ENCODE data around the gene FEN1. TPM values are rescaled to one million over a fixed set of nuclear protein-coding genes. Genes with fewer than 3 reads are reported as not detected.

FEN1 gene
- total and polyA plus RNA-seq, 2 of the 8 experiments (the other 6 are each of a cell fraction or from before 2014, with no cell fraction given), result 52.6 to 86.1 TPM

- no peak overlapping the region for H2BK20ac ChIP-seq (ENCODE audit: low read length)
Measured at GRCh38 chr11:61744181-61744580, 48.5 kb upstream of the FEN1 start.

More at GRCh38 chr11:61744181-61744580, 48.5 kb upstream of the FEN1 start:
- H3K9me3 ChIP-seq (ENCODE audit: insufficient read depth in 2 of 2, low read depth in 1 of 2, low read length in 1 of 2), result no peaks in the 10 kb centered on the region
- no peak overlapping the region for H3K56ac ChIP-seq (replicated peaks; ENCODE audit: insufficient read length, low read depth, low read length)
- no peaks in the 10 kb centered on the region for H4K20me1 ChIP-seq (replicated peaks in 1 of 2; ENCODE audit: control insufficient read depth in 1 of 2, insufficient read depth in 2 of 2, low read length in 2 of 2)
- 89% methylated on average over 20 of the region's 20 CpGs; no CpG with 5 or more reads in 1 of the 2 experiments for WGBS, 2 experiments (ENCODE audit: extremely low coverage in 1 of 2, insufficient coverage in 1 of 2, insufficient read length in 1 of 2, insufficient replicate concordance in 2 of 2, low coverage in 1 of 2, low lambda C conversion rate in 2 of 2, missing lambda C conversion rate in 1 of 2)
- H3K4me1 ChIP-seq (replicated peaks in 1 of 4; ENCODE audit: control insufficient read depth in 3 of 4, insufficient read depth in 4 of 4, low read length in 3 of 4), result peaks cover 2 to 13% (median 3%) of the 10 kb centered on the region in 4 experiments
- H3K23me2 ChIP-seq (ENCODE audit: low read depth, low read length), result no peaks in the 10 kb centered on the region; the same call in 1 of the 2 replicates
- no peak overlapping the region for H2BK15ac ChIP-seq (ENCODE audit: low read length)
- H3K27ac ChIP-seq (ENCODE audit: low read depth, low read length), result peak overlapping the region; percentile 56; the same call in 1 of the 2 replicates
- no peak overlapping the region for H4K5ac ChIP-seq (ENCODE audit: insufficient read length, low read depth, low read length)
- FAIRE-seq (no peak), DNase-seq (ENCODE audit: low read depth in 1 of 2, low spot score in 2 of 2) (no peak)
- H4K91ac ChIP-seq (replicated peaks; ENCODE audit: insufficient read length, low read length), result no peak overlapping the region
- H3K14ac ChIP-seq (ENCODE audit: insufficient read length), result no peak overlapping the region
- H2BK5ac ChIP-seq (ENCODE audit: low read depth, low read length), result no peak overlapping the region
- H2AFZ ChIP-seq (ENCODE audit: low read length), result no peak overlapping the region
- no peak overlapping the region for H2BK12ac ChIP-seq (ENCODE audit: low read depth, low read length)
- no peak overlapping the region for H4K8ac ChIP-seq (ENCODE audit: extremely low read depth, insufficient read depth, low read length)
- no peaks in the 10 kb centered on the region; a peak in 2 of 7 replicates for H3K27me3 ChIP-seq (replicated peaks in 1 of 4; ENCODE audit: control insufficient read depth in 3 of 4, extremely low read depth in 1 of 4, insufficient read depth in 3 of 4, low read length in 3 of 4)
- no peak overlapping the region for H3K4me3 ChIP-seq (ENCODE audit: extremely low read depth in 1 of 4, insufficient read depth in 2 of 4, low read depth in 3 of 4, low read length in 4 of 4)
- no peak overlapping the region for H3K18ac ChIP-seq (ENCODE audit: extremely low read depth, low read length)
- H3K4ac ChIP-seq (replicated peaks; ENCODE audit: insufficient read length, low read depth, low read length), result no peak overlapping the region
- POLR2A ChIA-PET (ENCODE audit: partially characterized antibody), result interaction anchor here (1.0 to 8.9 kb wide), 6 partner anchors 11 to 90 kb away, joined by 3 to 87 read pairs (median 4); partner anchors contain the start of genes FEN1 and TMEM258
- H3K23ac ChIP-seq (ENCODE audit: insufficient read length), result no peak overlapping the region
- no peak overlapping the region for H2AK5ac ChIP-seq (ENCODE audit: low read depth, low read length)
- H3K9ac ChIP-seq (replicated peaks in 1 of 4; ENCODE audit: extremely low read depth in 1 of 4, low read depth in 3 of 4, low read length in 3 of 4), result no peak overlapping the region
- H2BK120ac ChIP-seq (replicated peaks; ENCODE audit: low read depth, low read length), result no peak overlapping the region
- no peaks in the 10 kb centered on the region for H3K79me1 ChIP-seq (ENCODE audit: low read depth, low read length)
- H3K4me2 ChIP-seq (ENCODE audit: insufficient read depth in 1 of 2, low read depth in 2 of 2, low read length in 2 of 2), result no peak overlapping the region
- CTCF ChIA-PET (ENCODE audit: partially characterized antibody), result interaction anchor here (0.5 to 9.2 kb wide), 22 partner anchors 9 to 266 kb away, joined by 3 to 168 read pairs (median 4); partner anchors contain the start of genes FEN1 and TMEM258
- H3K79me2 ChIP-seq (ENCODE audit: control insufficient read depth in 1 of 2, insufficient read depth in 2 of 2, low read length in 2 of 2), result no peaks in the 10 kb centered on the region
- H3K36me3 ChIP-seq (ENCODE audit: control insufficient read depth in 2 of 4, insufficient read depth in 4 of 4, low read length in 3 of 4), result peaks cover 0 to 9% (median 0%) of the 10 kb centered on the region in 4 experiments; a peak in 1 of 8 replicates
- TF ChIP-seq TCF12 (IDR thresholded peaks at IDR 0.05; ENCODE audit: low read depth, low read length) (no peak), POU5F1 (IDR thresholded peaks at IDR 0.05; ENCODE audit: low read depth, low read length) (no peak)
